ENCODE results near the gene TBXAS1.

DNA sequence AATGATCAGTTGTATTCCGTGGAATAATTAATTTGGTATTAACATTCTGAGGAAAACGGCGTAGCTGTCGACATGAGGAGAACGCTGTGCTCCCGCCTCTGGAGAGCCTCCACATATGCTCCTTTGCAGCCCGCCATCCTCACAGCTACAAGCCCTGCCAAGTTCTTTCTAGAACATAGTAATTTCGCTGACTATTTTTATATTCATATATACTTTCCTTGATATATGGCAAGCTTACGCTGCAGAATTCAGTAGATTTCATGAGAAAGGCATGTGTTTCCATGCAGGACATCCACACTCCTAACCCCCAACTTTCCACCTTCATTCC lies 45.2 kb downstream of the TBXAS1 start:
- TF ChIP-seq, protein P1, sequence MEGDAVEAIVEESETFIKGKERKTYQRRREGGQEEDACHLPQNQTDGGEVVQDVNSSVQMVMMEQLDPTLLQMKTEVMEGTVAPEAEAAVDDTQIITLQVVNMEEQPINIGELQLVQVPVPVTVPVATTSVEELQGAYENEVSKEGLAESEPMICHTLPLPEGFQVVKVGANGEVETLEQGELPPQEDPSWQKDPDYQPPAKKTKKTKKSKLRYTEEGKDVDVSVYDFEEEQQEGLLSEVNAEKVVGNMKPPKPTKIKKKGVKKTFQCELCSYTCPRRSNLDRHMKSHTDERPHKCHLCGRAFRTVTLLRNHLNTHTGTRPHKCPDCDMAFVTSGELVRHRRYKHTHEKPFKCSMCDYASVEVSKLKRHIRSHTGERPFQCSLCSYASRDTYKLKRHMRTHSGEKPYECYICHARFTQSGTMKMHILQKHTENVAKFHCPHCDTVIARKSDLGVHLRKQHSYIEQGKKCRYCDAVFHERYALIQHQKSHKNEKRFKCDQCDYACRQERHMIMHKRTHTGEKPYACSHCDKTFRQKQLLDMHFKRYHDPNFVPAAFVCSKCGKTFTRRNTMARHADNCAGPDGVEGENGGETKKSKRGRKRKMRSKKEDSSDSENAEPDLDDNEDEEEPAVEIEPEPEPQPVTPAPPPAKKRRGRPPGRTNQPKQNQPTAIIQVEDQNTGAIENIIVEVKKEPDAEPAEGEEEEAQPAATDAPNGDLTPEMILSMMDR (IDR thresholded peaks at IDR 0.05; ENCODE audit: low read depth, low read length, poor library complexity, severe bottlenecking): no peak
- no peak for TF ChIP-seq EZH2phosphoT487 (IDR thresholded peaks at IDR 0.05; ENCODE audit: borderline replicate concordance, low read length)

Data from DOHH2 (cell line).